ENCODE data around the gene PCBD2.

DNA sequence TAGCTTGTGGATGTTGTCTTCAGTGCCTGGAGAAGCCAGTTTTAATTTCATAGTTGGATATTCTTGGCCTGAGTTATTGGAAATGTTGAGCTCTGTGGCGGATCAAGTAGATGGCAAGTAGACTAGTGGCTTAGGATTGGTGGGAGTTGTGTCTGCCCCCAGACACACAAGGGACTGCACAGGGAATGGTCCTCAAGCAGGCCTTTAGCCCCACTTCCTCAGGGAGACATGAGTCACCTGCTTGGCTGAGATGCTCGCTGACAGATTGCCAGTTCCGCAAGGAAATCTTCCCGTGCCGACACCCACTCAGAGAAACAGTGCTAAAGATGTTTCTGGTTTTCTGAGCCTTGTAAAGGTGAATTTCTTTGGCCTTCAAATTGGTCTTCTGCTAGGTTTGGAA is 44.0 kb downstream of the PCBD2 start:
- TF ChIP-seq, protein P1, sequence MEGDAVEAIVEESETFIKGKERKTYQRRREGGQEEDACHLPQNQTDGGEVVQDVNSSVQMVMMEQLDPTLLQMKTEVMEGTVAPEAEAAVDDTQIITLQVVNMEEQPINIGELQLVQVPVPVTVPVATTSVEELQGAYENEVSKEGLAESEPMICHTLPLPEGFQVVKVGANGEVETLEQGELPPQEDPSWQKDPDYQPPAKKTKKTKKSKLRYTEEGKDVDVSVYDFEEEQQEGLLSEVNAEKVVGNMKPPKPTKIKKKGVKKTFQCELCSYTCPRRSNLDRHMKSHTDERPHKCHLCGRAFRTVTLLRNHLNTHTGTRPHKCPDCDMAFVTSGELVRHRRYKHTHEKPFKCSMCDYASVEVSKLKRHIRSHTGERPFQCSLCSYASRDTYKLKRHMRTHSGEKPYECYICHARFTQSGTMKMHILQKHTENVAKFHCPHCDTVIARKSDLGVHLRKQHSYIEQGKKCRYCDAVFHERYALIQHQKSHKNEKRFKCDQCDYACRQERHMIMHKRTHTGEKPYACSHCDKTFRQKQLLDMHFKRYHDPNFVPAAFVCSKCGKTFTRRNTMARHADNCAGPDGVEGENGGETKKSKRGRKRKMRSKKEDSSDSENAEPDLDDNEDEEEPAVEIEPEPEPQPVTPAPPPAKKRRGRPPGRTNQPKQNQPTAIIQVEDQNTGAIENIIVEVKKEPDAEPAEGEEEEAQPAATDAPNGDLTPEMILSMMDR (conservative IDR thresholded peaks at IDR 0.05; ENCODE audit: low read depth, low read length) = no peak
- no peak for TF ChIP-seq EZH2 (IDR thresholded peaks at IDR 0.05; ENCODE audit: low read length, unreplicated experiment)
